Thoracic aorta (tissue), 2 donors: Measurements from ENCODE around the gene TGFB1. TPM values are rescaled to one million over a fixed set of nuclear protein-coding genes. Genes with fewer than 3 reads are reported as not detected.

ENCODE experiments used
- ATAC-seq: fragments of 150-250 bp; one replicate; pipeline ENCODE4 v1.8.0; 2017; ENCODE audit warnings: low read depth; ENCODE audit not compliant: insufficient number of reproducible peaks, low FRiP score
- DNase-seq: peaks from one replicate; pipeline ENCODE4 v3.0.0-alpha.2; 2020; ENCODE audit warnings: low spot score
- H3K27ac ChIP-seq, 2 donors: fragments of 200-600 bp; sonication (generic); 1 replicate in 1 of 2; 2 replicates in 1 of 2; pipeline ENCODE4 v1.5.1; 2016; ENCODE audit warnings: mild to moderate bottlenecking in 2 of 2, moderate library complexity in 2 of 2
- H3K27me3 ChIP-seq: fragments of 200-600 bp; sonication (generic); replicated peaks from 2 replicates; pipeline ENCODE4 v1.6.0; 2016; ENCODE audit warnings: mild to moderate bottlenecking; ENCODE audit not compliant: insufficient read depth
- H3K36me3 ChIP-seq: fragments of 200-600 bp; sonication (generic); one replicate; pipeline ENCODE4 v1.5.1; 2016
- H3K4me1 ChIP-seq, 2 donors: fragments of 200-600 bp; sonication (generic); 1 replicate in 1 of 2; 2 replicates in 1 of 2; pipeline versions ENCODE4 v1.5.1 to v1.6.0; 2016; ENCODE audit warnings: low read depth in 2 of 2, mild to moderate bottlenecking in 1 of 2; ENCODE audit not compliant: control insufficient read depth in 1 of 2
- H3K4me3 ChIP-seq: fragments of 200-600 bp; sonication (generic); 2 replicates; pipeline ENCODE4 v1.5.1; 2016; ENCODE audit warnings: mild to moderate bottlenecking
- H3K9me3 ChIP-seq: fragments of 200-600 bp; sonication (generic); 2 replicates; pipeline ENCODE4 v1.5.1; 2016
- CTCF ChIP-seq: fragments of 200-600 bp; sonication (generic); IDR thresholded peaks from one replicate; pipeline ENCODE4 v1.5.1; 2019; ENCODE audit warnings: antibody characterized with exemption
- total RNA-seq, 2 donors: library from RNA; depleted of rRNA; stranded (reverse); fragments of >200 nt; gene quantifications; one replicate each; pipeline versions ENCODE4 v1.1.0 to v1.2.3, GENCODE V29; 2016

The TGFB1 gene
- total RNA-seq, 2 donors from 2014 or later, result 55.1 to 69.6 TPM

- TF ChIP-seq CTCF, result no peak
- Histone ChIP-seq H3K4me3 (peak overlapping the region; percentile 93), H3K36me3 (no peaks in the 10 kb centered on the region), H3K27ac (peak overlapping the region; percentile 96 to 97), H3K4me1 (peaks cover 11 to 20% of the 10 kb centered on the region in 2 donors), H3K9me3 (no peaks in the 10 kb centered on the region), H3K27me3 (no peaks in the 10 kb centered on the region)
- DNase-seq (no peak), ATAC-seq (no peak)
These were observed 9.6 kb upstream of the TGFB1 start for GRCh38 chr19:41363371-41363752.

- no peak for DNase-seq
- TF ChIP-seq CTCF, result no peak
- ATAC-seq, result no peak
- H3K4me1 ChIP-seq, result peaks cover 3 to 10% of the 10 kb centered on the region in 2 donors
- H3K9me3 ChIP-seq, result no peaks in the 10 kb centered on the region
- no peaks in the 10 kb centered on the region for H3K27me3 ChIP-seq
- H3K4me3 ChIP-seq, result no peak overlapping the region
- H3K36me3 ChIP-seq, result no peaks in the 10 kb centered on the region
- H3K27ac ChIP-seq, result no peak overlapping the region
These were observed 8.6 kb upstream of the TGFB1 start for GRCh38 chr19:41362143-41362847.

- peaks cover 3 to 10% of the 10 kb centered on the region in 2 donors for H3K4me1 ChIP-seq
- no peaks in the 10 kb centered on the region for H3K27me3 ChIP-seq
- no peaks in the 10 kb centered on the region for H3K9me3 ChIP-seq
- no peak for TF ChIP-seq CTCF
- no peak overlapping the region for H3K27ac ChIP-seq
- ATAC-seq (no peak), DNase-seq (no peak)
- no peak overlapping the region for H3K4me3 ChIP-seq
- H3K36me3 ChIP-seq, result no peaks in the 10 kb centered on the region
These were observed 6.0 kb upstream of the TGFB1 start for GRCh38 chr19:41359741-41360140.

GRCh38 chr19:41357746-41358145 lies 4.0 kb upstream of the TGFB1 start:
- DNase-seq, result no peak
- TF ChIP-seq CTCF, result no peak
- peaks cover 0 to 3% of the 10 kb centered on the region in 2 donors for H3K4me1 ChIP-seq
- no peaks in the 10 kb centered on the region for H3K9me3 ChIP-seq
- H3K27ac ChIP-seq, result no peak overlapping the region
- H3K36me3 ChIP-seq, result no peaks in the 10 kb centered on the region
- H3K27me3 ChIP-seq, result no peaks in the 10 kb centered on the region
- no peak overlapping the region for H3K4me3 ChIP-seq
- no peak for ATAC-seq

- Histone ChIP-seq H3K36me3 (no peaks in the 10 kb centered on the region), H3K4me3 (no peak overlapping the region), H3K4me1 (no peaks in the 10 kb centered on the region), H3K27me3 (no peaks in the 10 kb centered on the region), H3K9me3 (no peaks in the 10 kb centered on the region), H3K27ac (no peak overlapping the region)
- ATAC-seq (no peak), DNase-seq (no peak)
- TF ChIP-seq CTCF, result no peak
These were observed 3.4 kb upstream of the TGFB1 start for GRCh38 chr19:41356984-41357739.
